HCT116 (cell line): ENCODE results near the gene SPSB1.

Experiments used
- CTCF ChIP-seq, 3 experiments: fragments of 200-600 bp in 1 of 3; sonication (generic) in 1 of 3; IDR thresholded peaks in 2 of 3; conservative IDR thresholded peaks in 1 of 3; 2 replicates each; pipeline ENCODE4 v1.5.1; 2012 to 2017; ENCODE audit warnings: low read depth in 2 of 3, low read length in 2 of 3, antibody characterized with exemption in 1 of 3, borderline replicate concordance in 1 of 3, control low read depth in 1 of 3, mild to moderate bottlenecking in 1 of 3, mixed read lengths in 1 of 3, mixed run types in 1 of 3, moderate library complexity in 1 of 3; ENCODE audit not compliant: insufficient read depth in 1 of 3
- EZH2 ChIP-seq: fragments of 200-600 bp; sonication (generic); IDR thresholded peaks from 2 replicates; pipeline ENCODE4 v1.6.1; 2017; ENCODE audit warnings: antibody characterized with exemption, mixed run types
- EZH2phosphoT487 ChIP-seq: fragments of 200-600 bp; IDR thresholded peaks from 2 replicates; pipeline ENCODE4 v1.6.1; 2018; ENCODE audit warnings: antibody characterized with exemption, borderline replicate concordance
- MAX ChIP-seq: IDR thresholded peaks from 2 replicates; pipeline ENCODE4 v1.6.1; 2012
- POLR2A ChIP-seq: IDR thresholded peaks from 2 replicates; pipeline ENCODE4 v1.7.0; 2011; ENCODE audit warnings: borderline replicate concordance; ENCODE audit not compliant: insufficient read depth, insufficient read length; ENCODE audit errors: extremely low read depth
- POLR2AphosphoS5 ChIP-seq: IDR thresholded peaks from 2 replicates; pipeline ENCODE4 v1.6.1; 2011; ENCODE audit warnings: mild to moderate bottlenecking, low read depth, low read length, moderate library complexity
- RAD21 ChIP-seq: IDR thresholded peaks from 2 replicates; pipeline ENCODE4 v1.6.1; 2012; ENCODE audit warnings: low read depth, mild to moderate bottlenecking
- REST ChIP-seq: IDR thresholded peaks from 2 replicates; pipeline ENCODE4 v1.6.1; 2012; ENCODE audit warnings: low read depth
- SIN3A ChIP-seq: IDR thresholded peaks from 2 replicates; pipeline ENCODE4 v1.6.1; 2012; ENCODE audit warnings: low read depth
- SP1 ChIP-seq: IDR thresholded peaks from 2 replicates; pipeline ENCODE4 v1.6.1; 2012; ENCODE audit warnings: low read depth
- ZFX ChIP-seq: fragments of 450-650 bp; IDR thresholded peaks from 2 replicates; pipeline ENCODE4 v1.6.1; 2017
- ZNF274 ChIP-seq: fragments of 200-500 bp; sonication (Bioruptor generic); IDR thresholded peaks from 2 replicates; pipeline ENCODE4 v1.6.1; 2014; ENCODE audit warnings: mild to moderate bottlenecking, low read depth, low read length, inconsistent platforms

DNA sequence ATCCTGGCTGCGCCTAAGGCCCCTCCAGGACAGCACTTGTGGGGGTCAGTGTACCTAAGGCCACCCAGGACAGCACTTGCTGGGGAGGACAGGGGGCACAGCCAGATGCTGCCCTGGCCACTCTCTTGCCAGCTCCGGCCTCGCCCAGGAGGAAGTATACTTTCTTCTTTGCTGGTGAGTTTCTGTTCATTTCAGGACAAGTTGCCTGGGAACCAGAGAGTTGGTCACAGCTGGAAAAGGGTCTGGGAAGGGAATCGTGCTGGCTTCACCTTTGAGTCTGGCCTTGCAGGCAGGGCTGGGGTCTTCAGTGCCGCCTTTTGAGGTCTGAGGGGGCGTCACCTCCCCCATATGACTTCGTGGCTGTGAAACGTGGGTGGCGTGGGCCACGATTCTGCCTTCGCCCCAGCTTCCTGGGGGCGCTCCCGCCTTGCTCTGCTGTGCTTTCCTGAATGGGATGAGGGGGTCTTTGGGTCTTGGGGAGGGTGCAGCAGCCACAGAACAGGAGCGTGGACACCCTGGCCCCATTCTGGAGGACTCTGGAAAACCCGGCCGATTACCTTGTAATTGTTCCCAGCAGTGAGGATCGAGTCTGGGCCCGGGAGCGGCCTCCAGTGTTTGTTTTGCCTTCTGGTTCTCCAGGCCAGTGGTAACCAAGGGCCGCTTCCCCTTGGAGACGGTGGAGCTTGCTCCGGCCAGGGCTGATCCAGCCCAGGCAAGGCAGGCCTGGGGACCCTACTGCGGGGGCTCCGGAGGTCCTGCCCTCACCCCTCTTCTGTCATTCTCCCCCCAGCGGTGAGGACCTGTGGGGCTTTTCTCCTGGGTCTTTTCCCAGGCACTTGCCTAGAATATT, 45.9 kb downstream of the SPSB1 start:
- no peak for TF ChIP-seq ZNF274
- no peak for TF ChIP-seq CTCF (IDR thresholded peaks at IDR 0.05 in 2 of 3, conservative IDR thresholded peaks at IDR 0.05 in 1 of 3; ENCODE audit: borderline replicate concordance in 1 of 3, insufficient read depth in 1 of 3, low read depth in 2 of 3, low read length in 2 of 3)
- TF ChIP-seq RAD21, result no peak
- TF ChIP-seq POLR2A, result no peak
- TF ChIP-seq REST, result no peak
- TF ChIP-seq SIN3A, result no peak
- no peak for TF ChIP-seq EZH2phosphoT487
- TF ChIP-seq MAX, result no peak
- TF ChIP-seq EZH2, result no peak
- no peak for TF ChIP-seq ZFX
- no peak for TF ChIP-seq POLR2AphosphoS5
- TF ChIP-seq SP1, result no peak
